GM12878 (cell line): ENCODE results near the gene RYR2. TPM values are rescaled to one million over a fixed set of nuclear protein-coding genes. Genes with fewer than 3 reads are reported as not detected.

ENCODE experiments used
- ATAC-seq: fragments of 200-7000 bp; cut with Tn5 transposase; 3 replicates; pipeline ENCODE4 v1.9.1; 2020; ENCODE audit warnings: mild to moderate bottlenecking, moderate library complexity
- BruUV-seq: library from RNA; stranded (reverse); fragments of 400-500 nt; replicated peaks from 2 replicates; lab custom pipeline; 2021; lab: Mats Ljungman, UMichigan
- CTCF ChIA-PET: fragments of 300-600 bp; sonication (Branson Sonifier 250); formaldehyde crosslinking; extraction: SDS; loops from one replicate; lab custom pipeline; 2021; ENCODE audit warnings: inconsistent platforms; lab: Yijun Ruan, JAX
- POLR2A ChIA-PET: fragments of 350-600 bp; formaldehyde crosslinking; extraction: SDS; loops from one replicate; lab custom pipeline; 2021; ENCODE audit warnings: inconsistent platforms; lab: Charles Lee
- RAD21 ChIA-PET: fragments of 300-600 bp; sonication (Branson Sonifier 250); formaldehyde crosslinking; loops from one replicate; lab custom pipeline; 2023; ENCODE audit warnings: antibody characterized with exemption; ENCODE audit not compliant: unreplicated experiment; lab: Charles Lee
- SMC1A ChIA-PET: fragments of 300-600 bp; sonication (Branson Sonifier 250); formaldehyde crosslinking; loops from one replicate; lab custom pipeline; 2023; ENCODE audit not compliant: unreplicated experiment, uncharacterized antibody; lab: Charles Lee
- DNase-seq: peaks from one replicate; pipeline ENCODE4 v3.0.0-alpha.2; 2011; ENCODE audit warnings: low read depth, low spot score
- FAIRE-seq: peaks from 3 replicates; lab custom pipeline; 2011; peaks lifted over from hg19 to GRCh38; lab: Jason Lieb, UNC
- H2AFZ ChIP-seq: 2 replicates; pipeline ENCODE4 v1.6.0; 2011; ENCODE audit warnings: low read depth, low read length, control low read depth; ENCODE audit not compliant: control insufficient read depth
- H3K27ac ChIP-seq: 2 replicates; pipeline ENCODE4 v1.5.1; 2011; ENCODE audit warnings: control low read depth; ENCODE audit not compliant: control insufficient read depth, insufficient read depth
- H3K27me3 ChIP-seq, 2 experiments: replicated peaks in 1 of 2; 2 replicates each; pipeline versions ENCODE4 v1.6.0 to v1.6.1; 2011; ENCODE audit warnings: low read length in 1 of 2; ENCODE audit not compliant: control insufficient read depth in 2 of 2, insufficient read depth in 2 of 2
- H3K36me3 ChIP-seq, 2 experiments: 2 replicates each; pipeline ENCODE4 v1.5.1; 2011; ENCODE audit warnings: low read length in 1 of 2; ENCODE audit not compliant: control insufficient read depth in 2 of 2, insufficient read depth in 2 of 2
- H3K4me1 ChIP-seq: 2 replicates; pipeline ENCODE4 v1.6.1; 2011; ENCODE audit warnings: mild to moderate bottlenecking, low read length, moderate library complexity, mixed read lengths; ENCODE audit not compliant: control insufficient read depth, insufficient read depth
- H3K4me2 ChIP-seq: 2 replicates; pipeline ENCODE4 v1.6.0; 2011; ENCODE audit warnings: control low read depth; ENCODE audit not compliant: control insufficient read depth, insufficient read depth
- H3K4me3 ChIP-seq: fragments of 200-600 bp; sonication (generic); 2 replicates; pipeline ENCODE4 v1.5.1; 2016
- H3K79me2 ChIP-seq: 2 replicates; pipeline ENCODE4 v1.6.0; 2011; ENCODE audit warnings: low read length; ENCODE audit not compliant: control insufficient read depth, insufficient read depth
- H3K9ac ChIP-seq: 2 replicates; pipeline ENCODE4 v1.8.0; 2011; ENCODE audit warnings: low read length, control low read depth, mixed read lengths; ENCODE audit not compliant: control insufficient read depth, insufficient read depth
- H3K9me3 ChIP-seq: replicated peaks from 3 replicates; pipeline ENCODE4 v1.5.1; 2011; ENCODE audit warnings: mild to moderate bottlenecking, low read length; ENCODE audit not compliant: control insufficient read depth, insufficient read depth
- H4K20me1 ChIP-seq: 2 replicates; pipeline ENCODE4 v1.6.0; 2011; ENCODE audit not compliant: control insufficient read depth, insufficient read depth
- BHLHE40 ChIP-seq, 2 experiments: fragments of 450-650 bp in 1 of 2; IDR thresholded peaks; 2 replicates each; pipeline ENCODE4 v1.6.1; 2011 to 2017; ENCODE audit warnings: low read depth in 2 of 2, borderline replicate concordance in 1 of 2, improper control_type of control experiment in 1 of 2, low read length in 1 of 2, mild to moderate bottlenecking in 1 of 2
- CREM ChIP-seq: IDR thresholded peaks from 2 replicates; pipeline ENCODE4 v1.6.1; 2014; ENCODE audit warnings: antibody characterized with exemption, low read depth
- POLR2AphosphoS5 ChIP-seq: IDR thresholded peaks from 2 replicates; pipeline ENCODE4 v1.6.1; 2011; ENCODE audit warnings: mild to moderate bottlenecking, low read length, inconsistent platforms
- RUNX3 ChIP-seq: IDR thresholded peaks from 2 replicates; pipeline ENCODE4 v1.6.1; 2012; ENCODE audit warnings: low read length, inconsistent platforms
- ZNF217 ChIP-seq: fragments of 450-650 bp; IDR thresholded peaks from 2 replicates; pipeline ENCODE4 v1.6.1; 2017; ENCODE audit warnings: antibody characterized with exemption, mild to moderate bottlenecking
- ZNF24 ChIP-seq: fragments of 450-650 bp; IDR thresholded peaks from 2 replicates; pipeline ENCODE4 v1.6.1; 2017; ENCODE audit warnings: antibody characterized with exemption, mild to moderate bottlenecking
- ZNF622 ChIP-seq: fragments of 450-650 bp; IDR thresholded peaks from 2 replicates; pipeline ENCODE4 v1.6.1; 2017; ENCODE audit warnings: mild to moderate bottlenecking, inconsistent platforms
- WGBS: methylation state at CpG from one replicate; pipeline ENCODE4 v1.1.6; 2016; ENCODE audit warnings: low lambda C conversion rate; ENCODE audit not compliant: insufficient replicate concordance, insufficient coverage; ENCODE audit errors: missing lambda C conversion rate; 5-methylcytosine and 5-hydroxymethylcytosine counted together
- in situ Hi-C: fragments of 300-500 bp; cut with MboI; formaldehyde crosslinking; loops from 9 replicates; pipeline ENCODE4 v1.14.3; 2018; ENCODE audit warnings: mixed read lengths
- intact Hi-C: fragments of 100-400 bp; cut with micrococcal nuclease; formaldehyde crosslinking; loops from one replicate; pipeline ENCODE4 v1.14.2; 2022; ENCODE audit not compliant: unreplicated experiment
- polyA plus RNA-seq, 11 experiments: library from polyadenylated mRNA; depleted of rRNA in 4 of 11; unstranded in 6 of 11; stranded (reverse) in 5 of 11; fragments of >200 nt; fragmentation: Nextera tagmentation in 4 of 11; fragmentation: Illumina TruSeq in 1 of 11; extraction: Ambion mirVana in 4 of 11; extraction: Trizol in 1 of 11; gene quantifications; 1 replicate in 1 of 11; 2 replicates in 10 of 11; pipeline versions ENCODE4 v1.2.1 to v1.2.3, GENCODE V29; 2011 to 2016; ENCODE audit warnings: inconsistent platforms in 2 of 11, missing spikeins in 2 of 11, low read depth in 1 of 11
- total RNA-seq, 4 experiments: library from RNA; depleted of rRNA in 3 of 4; stranded (reverse); fragments of >200 nt in 3 of 4; fragmentation: Illumina TruSeq in 1 of 4; extraction: Trizol in 1 of 4; gene quantifications; 2 replicates each; pipeline versions ENCODE4 v1.2.1 to v1.2.3, GENCODE V29; 2013 to 2021
- TF ChIP-seq, protein P1 (sequence below): fragments of 450-650 bp; IDR thresholded peaks from 2 replicates; pipeline ENCODE4 v1.6.1; 2016; ENCODE audit warnings: mild to moderate bottlenecking
- TF ChIP-seq, protein P2 (sequence below): IDR thresholded peaks from 2 replicates; pipeline ENCODE4 v1.6.1; 2012; ENCODE audit warnings: improper control_type of control experiment, low read depth, low read length; ENCODE audit not compliant: insufficient replicate concordance

The RYR2 gene
- total and polyA plus RNA-seq, 10 of the 15 experiments (the other 5 are each of a cell fraction or from before 2014, with no cell fraction given) = 0.01 to 0.04 TPM; not detected in 8

DNA sequence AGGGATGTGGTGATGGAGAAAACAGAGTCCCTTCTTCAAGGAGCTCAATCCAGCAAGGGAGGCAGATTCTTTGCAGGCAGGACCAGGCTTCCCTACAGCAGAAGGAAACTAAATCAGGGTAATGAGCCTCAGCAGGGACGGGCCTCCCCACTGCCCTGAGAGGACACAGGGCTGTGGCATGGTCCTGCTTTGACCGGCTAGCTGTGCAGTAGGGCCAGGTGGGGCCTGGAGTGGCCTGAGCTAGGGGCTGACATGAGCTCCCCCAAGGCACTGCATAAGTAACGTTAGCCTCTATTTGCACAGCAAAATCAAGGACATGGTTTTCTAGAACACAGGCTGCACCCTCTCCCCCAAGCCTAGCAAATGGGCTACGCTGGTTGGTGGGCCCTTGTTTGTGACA lies 162.9 kb downstream of the RYR2 start:
- Histone ChIP-seq H3K9me3 (no peaks in the 10 kb centered on the region), H3K4me3 (no peak overlapping the region), H3K27ac (no peak overlapping the region), H3K9ac (no peak overlapping the region), H3K4me2 (no peak overlapping the region), H3K79me2 (no peaks in the 10 kb centered on the region), H2AFZ (no peak overlapping the region), H4K20me1 (no peaks in the 10 kb centered on the region; the same call in 1 of the 2 replicates), H3K27me3 (no peaks in the 10 kb centered on the region; a peak in 1 of 4 replicates), H3K4me1 (no peaks in the 10 kb centered on the region), H3K36me3 (no peaks in the 10 kb centered on the region)
- no peak for TF ChIP-seq BHLHE40 (IDR thresholded peaks at IDR 0.05; ENCODE audit: borderline replicate concordance in 1 of 2, low read depth in 2 of 2, low read length in 1 of 2)
- TF ChIP-seq ZNF622 = no peak
- 10% methylated on average over 4 of the region's 4 CpGs for WGBS
- POLR2A ChIA-PET = no interaction called here
- no peak for FAIRE-seq
- SMC1A ChIA-PET = no interaction called here
- ATAC-seq = no peak
- in situ Hi-C loops = no loop called here
- BruUV-seq = no TSS peak
- intact Hi-C loops = no loop called here
- RAD21 ChIA-PET = no interaction called here
- no peak for DNase-seq
- CTCF ChIA-PET = no interaction called here

DNA sequence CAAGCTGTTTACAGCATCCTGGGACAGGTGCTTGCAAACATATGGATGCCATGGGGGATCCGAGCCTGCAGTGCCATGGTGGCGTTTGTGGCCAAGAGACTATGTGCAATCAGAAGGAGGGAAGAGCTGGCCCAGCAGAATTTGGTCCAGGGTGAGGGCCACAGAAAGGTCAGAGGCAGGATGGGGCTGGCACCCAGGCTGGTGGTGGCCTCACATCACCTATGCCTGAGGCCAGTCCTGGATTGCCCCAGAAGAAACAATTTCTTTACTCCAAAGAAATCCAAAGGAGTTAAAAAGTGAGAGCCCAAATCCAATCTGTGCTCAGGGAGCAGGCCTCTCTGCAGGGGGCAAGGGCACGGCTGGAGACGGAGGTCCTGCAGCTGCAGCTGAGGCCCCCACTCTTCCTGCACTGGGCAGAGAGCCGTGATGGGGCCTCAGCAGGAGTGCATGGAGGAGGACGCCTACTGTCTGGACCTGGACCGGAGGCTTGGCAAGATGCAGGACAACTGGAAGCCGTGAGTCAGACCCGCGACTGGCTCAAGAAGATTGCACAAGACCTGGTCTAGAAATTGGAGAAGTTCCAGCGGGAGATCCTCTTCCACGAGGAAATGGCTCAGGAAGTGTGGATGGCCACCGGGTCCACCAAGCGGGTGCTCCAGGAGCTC lies 163.5 kb downstream of the RYR2 start:
- RAD21 ChIA-PET = no interaction called here
- H3K36me3 ChIP-seq = no peaks in the 10 kb centered on the region
- CTCF ChIA-PET = no interaction called here
- SMC1A ChIA-PET = no interaction called here
- WGBS = 19% methylated on average over 14 of the region's 14 CpGs
- no peaks in the 10 kb centered on the region; a peak in 1 of 4 replicates for H3K27me3 ChIP-seq
- in situ Hi-C loops = no loop called here
- intact Hi-C loops = no loop called here
- no peaks in the 10 kb centered on the region for H3K4me1 ChIP-seq
- H4K20me1 ChIP-seq = no peaks in the 10 kb centered on the region; the same call in 1 of the 2 replicates
- H2AFZ ChIP-seq = no peak overlapping the region
- H3K4me3 ChIP-seq = no peak overlapping the region
- FAIRE-seq (no peak), DNase-seq (no peak), ATAC-seq (no peak)
- H3K9ac ChIP-seq = no peak overlapping the region
- POLR2A ChIA-PET = no interaction called here
- H3K79me2 ChIP-seq = no peaks in the 10 kb centered on the region
- H3K4me2 ChIP-seq = no peak overlapping the region
- H3K27ac ChIP-seq = no peak overlapping the region
- BruUV-seq = no TSS peak
- no peaks in the 10 kb centered on the region for H3K9me3 ChIP-seq
- TF ChIP-seq, protein P1, sequence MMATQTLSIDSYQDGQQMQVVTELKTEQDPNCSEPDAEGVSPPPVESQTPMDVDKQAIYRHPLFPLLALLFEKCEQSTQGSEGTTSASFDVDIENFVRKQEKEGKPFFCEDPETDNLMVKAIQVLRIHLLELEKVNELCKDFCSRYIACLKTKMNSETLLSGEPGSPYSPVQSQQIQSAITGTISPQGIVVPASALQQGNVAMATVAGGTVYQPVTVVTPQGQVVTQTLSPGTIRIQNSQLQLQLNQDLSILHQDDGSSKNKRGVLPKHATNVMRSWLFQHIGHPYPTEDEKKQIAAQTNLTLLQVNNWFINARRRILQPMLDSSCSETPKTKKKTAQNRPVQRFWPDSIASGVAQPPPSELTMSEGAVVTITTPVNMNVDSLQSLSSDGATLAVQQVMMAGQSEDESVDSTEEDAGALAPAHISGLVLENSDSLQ = no peak
- TF ChIP-seq CREM (no peak), RUNX3 (no peak), ZNF24 (no peak), ZNF217 (no peak), POLR2AphosphoS5 (no peak)
- TF ChIP-seq, protein P2, sequence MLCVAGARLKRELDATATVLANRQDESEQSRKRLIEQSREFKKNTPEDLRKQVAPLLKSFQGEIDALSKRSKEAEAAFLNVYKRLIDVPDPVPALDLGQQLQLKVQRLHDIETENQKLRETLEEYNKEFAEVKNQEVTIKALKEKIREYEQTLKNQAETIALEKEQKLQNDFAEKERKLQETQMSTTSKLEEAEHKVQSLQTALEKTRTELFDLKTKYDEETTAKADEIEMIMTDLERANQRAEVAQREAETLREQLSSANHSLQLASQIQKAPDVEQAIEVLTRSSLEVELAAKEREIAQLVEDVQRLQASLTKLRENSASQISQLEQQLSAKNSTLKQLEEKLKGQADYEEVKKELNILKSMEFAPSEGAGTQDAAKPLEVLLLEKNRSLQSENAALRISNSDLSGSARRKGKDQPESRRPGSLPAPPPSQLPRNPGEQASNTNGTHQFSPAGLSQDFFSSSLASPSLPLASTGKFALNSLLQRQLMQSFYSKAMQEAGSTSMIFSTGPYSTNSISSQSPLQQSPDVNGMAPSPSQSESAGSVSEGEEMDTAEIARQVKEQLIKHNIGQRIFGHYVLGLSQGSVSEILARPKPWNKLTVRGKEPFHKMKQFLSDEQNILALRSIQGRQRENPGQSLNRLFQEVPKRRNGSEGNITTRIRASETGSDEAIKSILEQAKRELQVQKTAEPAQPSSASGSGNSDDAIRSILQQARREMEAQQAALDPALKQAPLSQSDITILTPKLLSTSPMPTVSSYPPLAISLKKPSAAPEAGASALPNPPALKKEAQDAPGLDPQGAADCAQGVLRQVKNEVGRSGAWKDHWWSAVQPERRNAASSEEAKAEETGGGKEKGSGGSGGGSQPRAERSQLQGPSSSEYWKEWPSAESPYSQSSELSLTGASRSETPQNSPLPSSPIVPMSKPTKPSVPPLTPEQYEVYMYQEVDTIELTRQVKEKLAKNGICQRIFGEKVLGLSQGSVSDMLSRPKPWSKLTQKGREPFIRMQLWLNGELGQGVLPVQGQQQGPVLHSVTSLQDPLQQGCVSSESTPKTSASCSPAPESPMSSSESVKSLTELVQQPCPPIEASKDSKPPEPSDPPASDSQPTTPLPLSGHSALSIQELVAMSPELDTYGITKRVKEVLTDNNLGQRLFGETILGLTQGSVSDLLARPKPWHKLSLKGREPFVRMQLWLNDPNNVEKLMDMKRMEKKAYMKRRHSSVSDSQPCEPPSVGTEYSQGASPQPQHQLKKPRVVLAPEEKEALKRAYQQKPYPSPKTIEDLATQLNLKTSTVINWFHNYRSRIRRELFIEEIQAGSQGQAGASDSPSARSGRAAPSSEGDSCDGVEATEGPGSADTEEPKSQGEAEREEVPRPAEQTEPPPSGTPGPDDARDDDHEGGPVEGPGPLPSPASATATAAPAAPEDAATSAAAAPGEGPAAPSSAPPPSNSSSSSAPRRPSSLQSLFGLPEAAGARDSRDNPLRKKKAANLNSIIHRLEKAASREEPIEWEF = no peak
